GM23248 (cell line): ENCODE results near the gene GNB2.

ENCODE experiments used
- EZH2 ChIP-seq: fragments of 200-600 bp; sonication (generic); IDR thresholded peaks from 2 replicates; pipeline ENCODE4 v1.6.1; 2018; ENCODE audit warnings: antibody characterized with exemption, mild to moderate bottlenecking; ENCODE audit not compliant: insufficient read depth, poor library complexity, severe bottlenecking
- EZH2phosphoT487 ChIP-seq: fragments of 200-600 bp; sonication (generic); IDR thresholded peaks from 2 replicates; pipeline ENCODE4 v1.6.1; 2018; ENCODE audit warnings: antibody characterized with exemption, moderate library complexity, mild to moderate bottlenecking, low read depth; ENCODE audit not compliant: insufficient read depth

GRCh38 chr7:100626530-100627237 is 46.9 kb upstream of the GNB2 start:
- TF ChIP-seq EZH2 (no peak), EZH2phosphoT487 (no peak)
